Measurements from ENCODE around the gene MCTP2.

Gene MCTP2

GRCh38 chr15:94387849-94388441 lies 156.6 kb downstream of the MCTP2 start:
- H3K27ac ChIP-seq: no peak overlapping the region
- TF ChIP-seq CTCF (IDR thresholded peaks at IDR 0.05) (no peak), ZFX (IDR thresholded peaks at IDR 0.05; ENCODE audit: borderline replicate concordance) (no peak)

- TF ChIP-seq ZFX (IDR thresholded peaks at IDR 0.05; ENCODE audit: borderline replicate concordance): no peak
- TF ChIP-seq CTCF (IDR thresholded peaks at IDR 0.05): no peak
- H3K27ac ChIP-seq: no peak overlapping the region
Observed at GRCh38 chr15:94395640-94396039, 164.3 kb downstream of the MCTP2 start.

GRCh38 chr15:94397337-94397736 lies 166.0 kb downstream of the MCTP2 start:
- TF ChIP-seq CTCF (IDR thresholded peaks at IDR 0.05) (no peak), ZFX (IDR thresholded peaks at IDR 0.05; ENCODE audit: borderline replicate concordance) (no peak)
- H3K27ac ChIP-seq: no peak overlapping the region

- no peak overlapping the region for H3K27ac ChIP-seq
- TF ChIP-seq CTCF (IDR thresholded peaks at IDR 0.05) (no peak), ZFX (IDR thresholded peaks at IDR 0.05; ENCODE audit: borderline replicate concordance) (no peak)
Observed at GRCh38 chr15:94398001-94398400, 166.6 kb downstream of the MCTP2 start.

- TF ChIP-seq ZFX (IDR thresholded peaks at IDR 0.05; ENCODE audit: borderline replicate concordance): no peak
- H3K27ac ChIP-seq: no peak overlapping the region
Observed at GRCh38 chr15:94400526-94401298, 169.4 kb downstream of the MCTP2 start.

GRCh38 chr15:94403331-94403730 lies 172.0 kb downstream of the MCTP2 start:
- TF ChIP-seq CTCF (IDR thresholded peaks at IDR 0.05) (no peak), ZFX (IDR thresholded peaks at IDR 0.05; ENCODE audit: borderline replicate concordance) (no peak)
- no peak overlapping the region for H3K27ac ChIP-seq

- TF ChIP-seq CTCF (IDR thresholded peaks at IDR 0.05): no peak
- TF ChIP-seq ZFX (IDR thresholded peaks at IDR 0.05; ENCODE audit: borderline replicate concordance): no peak
- H3K27ac ChIP-seq: no peak overlapping the region
Observed at GRCh38 chr15:94404733-94405283, 173.4 kb downstream of the MCTP2 start.
